Keratinocyte (primary cell): Measurements from ENCODE around the gene GALNT14. TPM values are rescaled to one million over a fixed set of nuclear protein-coding genes. Genes with fewer than 3 reads are reported as not detected.

Experiments used
- DNase-seq: peaks from one replicate; pipeline ENCODE4 v3.0.0-alpha.2; 2011; ENCODE audit warnings: low read depth, missing footprints, low spot score
- FAIRE-seq: peaks from 2 replicates; lab custom pipeline; 2011; peaks lifted over from hg19 to GRCh38; lab: Jason Lieb, UNC
- H2AFZ ChIP-seq: 2 replicates; pipeline ENCODE4 v1.6.0; 2012; ENCODE audit warnings: low read length, control low read depth, inconsistent platforms; ENCODE audit not compliant: control insufficient read depth
- H3K27ac ChIP-seq: 2 replicates; pipeline ENCODE4 v1.5.1; 2011; ENCODE audit warnings: low read length; ENCODE audit not compliant: control insufficient read depth, insufficient read depth
- H3K27me3 ChIP-seq: 3 replicates; pipeline ENCODE4 v1.6.0; 2011; ENCODE audit warnings: low read length; ENCODE audit not compliant: control insufficient read depth, insufficient read depth; ENCODE audit errors: extremely low read depth
- H3K36me3 ChIP-seq, 2 experiments: 2 replicates in 1 of 2; 3 replicates in 1 of 2; pipeline ENCODE4 v1.5.1; 2011; ENCODE audit warnings: low read length in 2 of 2, mild to moderate bottlenecking in 1 of 2; ENCODE audit not compliant: control insufficient read depth in 2 of 2, insufficient read depth in 2 of 2; ENCODE audit errors: extremely low read depth in 1 of 2
- H3K4me1 ChIP-seq: 3 replicates; pipeline ENCODE4 v1.5.1; 2011; ENCODE audit warnings: low read length; ENCODE audit not compliant: control insufficient read depth, insufficient read depth; ENCODE audit errors: extremely low read depth
- H3K4me2 ChIP-seq: 3 replicates; pipeline ENCODE4 v1.6.0; 2011; ENCODE audit warnings: low read depth, low read length; ENCODE audit not compliant: control insufficient read depth, insufficient read depth; ENCODE audit errors: extremely low read depth
- H3K4me3 ChIP-seq, 3 experiments: fragments of 200-600 bp in 1 of 3; sonication (generic) in 1 of 3; 2 replicates in 2 of 3; 3 replicates in 1 of 3; pipeline ENCODE4 v1.5.1; 2011 to 2016; ENCODE audit warnings: low read length in 3 of 3, mild to moderate bottlenecking in 3 of 3, control low read depth in 2 of 3, inconsistent platforms in 1 of 3, low read depth in 1 of 3, mixed read lengths in 1 of 3, mixed run types in 1 of 3, moderate library complexity in 1 of 3; ENCODE audit not compliant: control insufficient read depth in 2 of 3, insufficient read depth in 2 of 3; ENCODE audit errors: extremely low read depth in 1 of 3
- H3K79me2 ChIP-seq: 2 replicates; pipeline ENCODE4 v1.6.0; 2012; ENCODE audit warnings: low read length; ENCODE audit not compliant: control insufficient read depth, insufficient read depth
- H3K9ac ChIP-seq: 3 replicates; pipeline ENCODE4 v1.6.0; 2011; ENCODE audit warnings: low read length; ENCODE audit not compliant: control insufficient read depth, insufficient read depth; ENCODE audit errors: extremely low read depth
- H3K9me1 ChIP-seq: 3 replicates; pipeline ENCODE4 v1.6.0; 2011; ENCODE audit warnings: low read length; ENCODE audit not compliant: control insufficient read depth, insufficient read depth; ENCODE audit errors: extremely low read depth
- H3K9me3 ChIP-seq: 2 replicates; pipeline ENCODE4 v1.5.1; 2012; ENCODE audit warnings: low read depth, low read length; ENCODE audit not compliant: control insufficient read depth
- H4K20me1 ChIP-seq: 3 replicates; pipeline ENCODE4 v1.6.0; 2011; ENCODE audit warnings: low read length; ENCODE audit not compliant: control insufficient read depth, insufficient read depth; ENCODE audit errors: extremely low read depth
- CTCF ChIP-seq, 3 experiments: IDR thresholded peaks in 1 of 3; conservative IDR thresholded peaks in 1 of 3; optimal IDR thresholded peaks in 1 of 3; 2 replicates in 2 of 3; 3 replicates in 1 of 3; pipeline versions ENCODE3 to v1.5.1; 2011; ENCODE audit warnings: low read length in 3 of 3, mild to moderate bottlenecking in 3 of 3, moderate library complexity in 2 of 3, control low read depth in 1 of 3, inconsistent platforms in 1 of 3; ENCODE audit not compliant: insufficient read depth in 2 of 3; ENCODE audit errors: extremely low read depth in 1 of 3
- EZH2 ChIP-seq: IDR thresholded peaks from one replicate; pipeline ENCODE4 v1.6.1; 2012; ENCODE audit warnings: inconsistent platforms, mild to moderate bottlenecking, low read length, moderate library complexity
- dilution Hi-C: fragments of 300-500 bp; cut with MboI; formaldehyde crosslinking; loops from one replicate; pipeline ENCODE4 v1.7.0; 2020; ENCODE audit warnings: low sequenced_read_pairs; ENCODE audit not compliant: extremely low pct_ligation_motif_present
- polyA plus RNA-seq, 5 experiments: library from polyadenylated mRNA; depleted of rRNA in 3 of 5; stranded (reverse) in 3 of 5; stranded (forward) in 1 of 5; unstranded in 1 of 5; fragments of >200 nt; gene quantifications; 1 replicate in 1 of 5; 2 replicates in 3 of 5; 3 replicates in 1 of 5; pipeline versions ENCODE4 v1.2.1 to v1.2.3, GENCODE V29; 2011 to 2012; ENCODE audit warnings: missing spikeins in 2 of 5, low read depth in 1 of 5, low replicate concordance in 1 of 5

The GALNT14 gene
- polyA plus RNA-seq, 1 donor (not counting 4 experiments of a cell fraction or from before 2014, with no cell fraction given), result 27.4 TPM

GRCh38 chr2:31049916-31050588 lies 88.2 kb downstream of the GALNT14 start:
- peaks cover 4% of the 10 kb centered on the region for H4K20me1 ChIP-seq
- no peak for TF ChIP-seq CTCF (optimal IDR thresholded peaks at IDR 0.05 in 1 of 3, IDR thresholded peaks at IDR 0.05 in 1 of 3, conservative IDR thresholded peaks at IDR 0.05 in 1 of 3; ENCODE audit: extremely low read depth in 1 of 3, insufficient read depth in 2 of 3, low read length in 3 of 3)
- TF ChIP-seq EZH2, result no peak
- no peak overlapping the region for H2AFZ ChIP-seq
- H3K4me2 ChIP-seq, result no peak overlapping the region
- H3K4me1 ChIP-seq, result no peaks in the 10 kb centered on the region
- H3K9ac ChIP-seq, result no peak overlapping the region
- no peak overlapping the region for H3K27ac ChIP-seq
- H3K79me2 ChIP-seq, result no peaks in the 10 kb centered on the region
- no peaks in the 10 kb centered on the region for H3K27me3 ChIP-seq
- no peaks in the 10 kb centered on the region for H3K9me1 ChIP-seq
- FAIRE-seq, result no peak
- dilution Hi-C loops, result no loop called here
- DNase-seq, result no peak
- H3K9me3 ChIP-seq, result no peaks in the 10 kb centered on the region
- H3K4me3 ChIP-seq, result no peak overlapping the region
- no peaks in the 10 kb centered on the region for H3K36me3 ChIP-seq

- H3K36me3 ChIP-seq, result no peaks in the 10 kb centered on the region
- DNase-seq (no peak), FAIRE-seq (no peak)
- no peaks in the 10 kb centered on the region for H3K27me3 ChIP-seq
- no peaks in the 10 kb centered on the region for H3K9me3 ChIP-seq
- no peak overlapping the region for H3K9ac ChIP-seq
- peaks cover 4% of the 10 kb centered on the region for H4K20me1 ChIP-seq
- H3K4me3 ChIP-seq, result no peak overlapping the region
- no peaks in the 10 kb centered on the region for H3K79me2 ChIP-seq
- no peak overlapping the region for H3K4me2 ChIP-seq
- H3K4me1 ChIP-seq, result no peaks in the 10 kb centered on the region
- TF ChIP-seq CTCF (optimal IDR thresholded peaks at IDR 0.05 in 1 of 3, IDR thresholded peaks at IDR 0.05 in 1 of 3, conservative IDR thresholded peaks at IDR 0.05 in 1 of 3; ENCODE audit: extremely low read depth in 1 of 3, insufficient read depth in 2 of 3, low read length in 3 of 3) (no peak), EZH2 (no peak)
- dilution Hi-C loops, result no loop called here
- H2AFZ ChIP-seq, result no peak overlapping the region
- no peaks in the 10 kb centered on the region for H3K9me1 ChIP-seq
- no peak overlapping the region for H3K27ac ChIP-seq
Observed at GRCh38 chr2:31049264-31049663, 89.0 kb downstream of the GALNT14 start.
